B cell (primary cell): ENCODE data around the gene C1QTNF12.

Experiments used
- EZH2 ChIP-seq: IDR thresholded peaks from 2 replicates; pipeline ENCODE4 v1.6.1; 2012; ENCODE audit warnings: borderline replicate concordance, low read depth, mild to moderate bottlenecking, moderate library complexity, low read length; ENCODE audit not compliant: insufficient read depth, poor library complexity, severe bottlenecking
- TF ChIP-seq, protein P1 (sequence below): fragments of 200-600 bp; IDR thresholded peaks from one replicate; pipeline ENCODE4 v1.8.0; 2022; ENCODE audit warnings: antibody characterized with exemption, mild to moderate bottlenecking

DNA sequence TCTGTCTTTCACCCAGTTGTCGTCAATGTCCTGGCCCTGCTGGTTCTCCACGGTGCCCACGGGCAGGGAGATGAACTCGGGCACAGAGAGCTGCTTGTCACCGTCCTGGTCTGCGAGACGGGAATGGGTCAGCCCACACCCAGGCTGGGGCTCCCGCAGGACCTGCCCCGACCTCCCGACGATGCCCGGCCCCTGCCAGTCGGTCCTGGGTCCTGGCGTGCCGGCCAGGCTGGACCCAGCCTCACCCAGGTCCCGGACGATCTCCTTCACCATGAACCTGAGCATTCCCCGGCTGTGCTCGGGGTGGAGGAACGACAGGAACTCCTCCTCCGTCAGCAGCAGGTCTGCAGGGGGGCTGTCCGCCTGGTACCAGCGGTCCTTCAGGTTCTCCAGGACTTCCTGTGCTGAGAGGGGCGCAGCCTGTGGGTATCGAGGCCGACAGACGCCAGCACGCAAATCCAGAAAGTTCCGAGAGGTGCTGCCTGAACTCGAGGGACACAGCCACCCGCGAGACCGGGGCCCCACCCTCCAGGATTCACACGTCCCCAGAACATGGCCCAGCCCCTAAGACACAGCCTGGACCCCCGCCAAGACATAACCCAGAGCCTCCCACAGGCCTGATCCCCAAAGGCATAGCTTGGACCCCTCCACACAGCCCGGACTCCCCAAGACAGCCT lies 27.9 kb downstream of the C1QTNF12 start:
- TF ChIP-seq, protein P1, sequence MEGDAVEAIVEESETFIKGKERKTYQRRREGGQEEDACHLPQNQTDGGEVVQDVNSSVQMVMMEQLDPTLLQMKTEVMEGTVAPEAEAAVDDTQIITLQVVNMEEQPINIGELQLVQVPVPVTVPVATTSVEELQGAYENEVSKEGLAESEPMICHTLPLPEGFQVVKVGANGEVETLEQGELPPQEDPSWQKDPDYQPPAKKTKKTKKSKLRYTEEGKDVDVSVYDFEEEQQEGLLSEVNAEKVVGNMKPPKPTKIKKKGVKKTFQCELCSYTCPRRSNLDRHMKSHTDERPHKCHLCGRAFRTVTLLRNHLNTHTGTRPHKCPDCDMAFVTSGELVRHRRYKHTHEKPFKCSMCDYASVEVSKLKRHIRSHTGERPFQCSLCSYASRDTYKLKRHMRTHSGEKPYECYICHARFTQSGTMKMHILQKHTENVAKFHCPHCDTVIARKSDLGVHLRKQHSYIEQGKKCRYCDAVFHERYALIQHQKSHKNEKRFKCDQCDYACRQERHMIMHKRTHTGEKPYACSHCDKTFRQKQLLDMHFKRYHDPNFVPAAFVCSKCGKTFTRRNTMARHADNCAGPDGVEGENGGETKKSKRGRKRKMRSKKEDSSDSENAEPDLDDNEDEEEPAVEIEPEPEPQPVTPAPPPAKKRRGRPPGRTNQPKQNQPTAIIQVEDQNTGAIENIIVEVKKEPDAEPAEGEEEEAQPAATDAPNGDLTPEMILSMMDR: no peak
- no peak for TF ChIP-seq EZH2
